Kidney glomerular epithelial cell (primary cell): ENCODE results near the gene HSFX4.
"Not testable (repeated sequence)": the region's sequence is repeated elsewhere in the genome, so short reads cannot be mapped to it uniquely, and the experiment has no call there.

Experiments
- DNase-seq: peaks from one replicate; lab custom pipeline; 2025; lab: John Stamatoyannopoulos, UW

Gene HSFX4

GRCh38 chrX:149937871-149938426 lies 8.6 kb downstream of the HSFX4 start:
- DNase-seq = no peak

GRCh38 chrX:149938427-149938880 lies 9.1 kb downstream of the HSFX4 start, which contains the start of gene EOLA2:
Gene EOLA2, minus strand, starts transcription at chrX:149938491. Its CDS starts 4,617 bp downstream, at chrX:149933874.
- peak; percentile 90 for DNase-seq

- peak; percentile 68 for DNase-seq
Observed at GRCh38 chrX:149938881-149939654, 9.7 kb downstream of the HSFX4 start.

DNA sequence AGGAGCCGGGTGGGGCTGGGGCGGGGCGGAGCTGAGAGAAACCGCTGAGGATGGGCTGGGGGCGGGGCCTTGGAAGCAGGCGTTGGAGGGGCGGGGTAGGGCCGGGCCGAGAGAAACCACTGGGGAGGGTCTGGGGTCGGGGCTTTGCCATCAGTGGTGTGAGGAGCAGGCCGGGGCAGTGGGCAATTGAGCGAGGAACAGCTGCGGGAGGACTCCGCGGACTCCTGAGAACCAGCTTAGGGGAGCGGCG lies 10.2 kb downstream of the HSFX4 start:
- DNase-seq = no peak

DNA sequence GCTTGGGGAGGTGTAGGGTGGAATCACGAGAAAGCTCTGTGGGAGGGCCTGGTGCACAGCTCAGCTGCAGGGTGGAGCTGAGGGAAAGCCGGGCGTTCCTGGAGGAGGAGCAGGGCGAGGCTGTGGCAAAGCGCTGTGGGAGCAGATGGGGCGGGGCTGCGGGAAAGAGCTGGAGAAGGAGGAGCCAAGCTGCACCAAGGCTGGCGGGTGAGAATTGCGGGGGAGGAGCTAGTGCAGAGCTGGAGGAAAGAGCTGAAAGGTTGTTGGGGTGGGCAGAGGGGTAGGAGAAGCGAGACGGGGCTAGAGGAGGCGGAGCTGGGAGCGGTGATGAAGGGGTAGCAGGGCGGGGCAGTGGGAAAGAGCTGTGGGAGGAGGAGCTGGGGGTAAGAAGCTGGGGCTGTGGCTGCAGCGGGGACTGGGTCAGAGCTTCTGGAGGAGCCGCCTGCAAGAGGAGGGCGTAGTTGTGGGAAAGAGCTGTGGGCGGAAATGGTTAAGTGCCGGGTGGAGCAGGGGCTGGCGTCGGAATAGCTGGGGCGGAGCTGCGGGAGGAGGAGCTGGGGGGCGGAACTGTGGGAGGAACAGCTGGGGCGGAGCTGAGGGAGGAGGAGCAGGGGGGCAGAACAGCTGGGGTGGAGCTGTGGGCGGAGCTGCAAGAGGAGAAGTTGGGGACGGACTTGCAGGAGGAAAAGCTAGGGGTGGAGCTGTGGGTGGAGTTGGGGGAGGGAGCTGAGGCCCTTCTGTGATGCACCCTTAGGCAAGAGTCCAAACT lies 10.7 kb downstream of the HSFX4 start:
- DNase-seq = peak; percentile 91

DNA sequence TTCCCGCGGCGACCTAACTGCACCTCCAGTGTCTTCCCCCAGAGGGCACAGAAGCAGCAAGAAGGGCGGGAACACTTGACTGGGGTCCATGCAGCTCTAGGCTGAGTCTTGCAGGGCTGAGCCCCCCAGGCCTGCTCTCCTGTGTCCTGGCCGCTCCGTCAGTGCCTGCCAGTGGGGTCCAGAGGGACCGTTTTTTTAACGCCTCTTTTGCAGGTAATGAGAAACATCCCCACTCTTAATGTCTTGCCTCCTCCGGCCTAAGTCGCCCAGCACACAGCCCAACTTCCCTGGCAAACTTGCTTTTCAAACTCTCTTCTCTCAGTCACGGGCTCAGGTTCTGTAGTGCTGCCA lies 11.3 kb downstream of the HSFX4 start:
- DNase-seq = not testable (repeated sequence)

DNA sequence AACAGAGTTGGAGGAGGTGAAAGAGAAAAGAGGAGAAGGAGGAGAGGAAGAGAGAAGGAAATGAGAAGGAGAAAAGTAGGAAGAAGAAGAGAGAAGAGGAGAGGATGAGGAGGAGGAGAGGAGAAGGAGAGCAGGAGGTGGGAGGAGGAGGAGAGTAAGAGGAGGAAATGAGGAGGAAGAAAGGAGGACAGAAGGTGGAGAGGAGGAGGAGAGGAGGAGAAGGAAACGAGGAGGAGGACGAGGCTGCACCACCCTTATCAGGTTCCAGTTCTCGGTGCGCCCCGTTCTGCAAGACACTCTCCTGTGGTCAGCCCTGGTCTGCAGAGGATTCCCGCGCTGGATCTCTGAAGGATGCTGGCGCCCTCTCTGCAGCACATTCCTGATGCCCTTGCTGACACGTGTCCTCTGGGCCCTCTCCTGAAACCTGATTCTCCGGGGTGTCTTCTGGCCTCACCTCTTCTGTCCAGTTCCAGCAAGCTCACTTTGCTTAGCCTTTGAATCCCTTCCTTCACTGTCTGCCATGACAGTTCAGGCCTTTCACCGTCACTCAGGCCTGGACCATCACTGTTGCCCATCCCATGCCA lies 15.8 kb downstream of the HSFX4 start:
- DNase-seq = not testable (repeated sequence)

DNA sequence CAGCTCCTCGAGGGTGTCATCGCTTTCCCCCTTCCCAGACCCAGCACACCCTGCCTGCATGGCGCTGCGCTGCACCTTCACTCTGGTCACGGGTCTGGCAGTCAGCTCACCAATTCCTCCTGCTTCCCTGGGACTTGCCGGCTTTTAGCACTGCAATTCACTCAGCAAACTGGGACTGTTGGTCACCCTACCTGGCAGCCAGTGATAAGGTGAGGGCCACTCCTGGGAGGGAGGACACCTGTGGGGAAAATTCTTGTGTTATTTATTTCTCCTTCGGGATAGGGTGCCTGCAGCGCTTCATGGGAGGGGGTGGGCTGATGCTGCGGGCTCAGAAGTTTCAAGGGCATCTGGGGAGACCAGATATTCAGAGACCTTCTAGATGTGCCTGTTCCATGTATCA lies 16.4 kb downstream of the HSFX4 start:
- not testable (repeated sequence) for DNase-seq

DNA sequence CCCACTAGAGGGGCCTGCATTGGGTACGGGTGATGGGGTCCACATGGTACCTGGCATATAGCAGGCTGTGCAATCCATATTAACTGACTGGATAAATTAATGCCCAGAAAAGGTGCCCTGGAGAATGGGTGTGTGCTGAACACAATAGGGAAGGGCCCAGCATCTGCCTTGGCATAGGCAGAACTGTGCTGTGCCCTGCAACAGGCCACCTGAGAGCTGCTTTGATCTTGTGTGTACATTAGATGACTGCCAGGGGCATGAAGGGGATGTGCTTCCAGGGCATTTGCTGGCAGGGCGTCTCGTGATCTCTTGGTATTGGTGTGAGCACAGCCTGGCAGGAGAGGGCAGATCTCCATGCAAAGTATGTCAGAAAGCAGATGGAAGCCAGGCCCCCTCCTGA lies 17.6 kb downstream of the HSFX4 start:
- DNase-seq = not testable (repeated sequence)

DNA sequence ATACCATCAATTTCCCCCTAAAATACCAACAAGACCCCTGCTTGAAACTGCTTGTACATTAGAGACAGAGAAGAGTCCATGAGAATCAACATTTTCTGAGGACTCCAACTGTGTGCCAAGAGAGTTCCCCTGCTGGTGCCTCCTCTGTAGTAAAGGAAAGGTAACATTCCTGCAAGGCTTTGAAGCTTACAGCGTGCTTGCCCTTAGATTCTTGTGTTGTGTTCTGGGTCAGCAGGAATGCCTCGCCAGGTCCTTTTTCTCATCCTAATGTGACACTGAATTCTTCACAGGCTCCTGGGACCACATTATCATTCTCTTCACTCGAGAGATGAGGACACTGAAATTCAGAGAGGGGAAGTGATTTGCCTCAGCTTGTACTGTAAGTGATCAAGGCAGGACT lies 18.6 kb downstream of the HSFX4 start:
- no peak for DNase-seq

- no peak for DNase-seq
Observed at GRCh38 chrX:149949743-149950436, 20.5 kb downstream of the HSFX4 start.

DNA sequence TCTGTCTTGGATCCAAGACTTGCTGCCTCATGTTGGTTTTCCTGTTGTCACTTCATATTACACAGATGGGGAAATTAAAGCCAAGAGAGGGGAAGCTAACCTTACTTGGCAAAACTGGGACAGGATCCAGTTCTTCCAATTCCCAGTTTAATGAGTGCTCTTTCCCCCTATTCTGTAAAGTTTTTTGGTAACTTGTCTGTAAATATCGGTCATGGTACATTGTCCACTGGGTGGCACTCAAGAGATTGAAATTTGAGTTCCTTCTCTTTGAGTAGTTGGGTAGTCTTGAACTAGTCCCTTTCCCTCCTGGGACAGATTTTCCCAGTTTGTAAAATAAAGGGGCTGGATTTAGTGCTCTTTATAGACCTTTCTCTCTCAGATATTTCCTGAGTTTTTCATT lies 21.3 kb downstream of the HSFX4 start:
- DNase-seq = no peak

DNA sequence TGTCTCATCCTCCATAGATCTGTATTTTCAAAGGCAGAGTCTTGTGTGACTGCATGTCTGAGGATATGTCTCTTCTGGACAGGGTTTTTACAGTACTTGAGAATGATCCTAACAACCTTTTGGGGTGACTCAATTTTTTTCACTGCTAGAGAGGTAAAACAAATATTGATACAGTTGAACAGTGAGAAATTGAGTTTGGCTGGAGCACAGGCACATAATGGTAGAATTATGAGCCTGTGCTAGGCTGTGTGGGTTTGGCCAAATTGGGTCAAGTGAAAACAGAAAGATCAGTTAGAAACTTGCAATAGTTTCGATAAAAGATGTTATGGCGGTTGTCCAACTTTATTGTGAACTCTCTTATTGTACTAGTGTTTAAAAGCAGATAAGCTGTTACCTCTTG lies 32.2 kb downstream of the HSFX4 start:
- DNase-seq = no peak

DNA sequence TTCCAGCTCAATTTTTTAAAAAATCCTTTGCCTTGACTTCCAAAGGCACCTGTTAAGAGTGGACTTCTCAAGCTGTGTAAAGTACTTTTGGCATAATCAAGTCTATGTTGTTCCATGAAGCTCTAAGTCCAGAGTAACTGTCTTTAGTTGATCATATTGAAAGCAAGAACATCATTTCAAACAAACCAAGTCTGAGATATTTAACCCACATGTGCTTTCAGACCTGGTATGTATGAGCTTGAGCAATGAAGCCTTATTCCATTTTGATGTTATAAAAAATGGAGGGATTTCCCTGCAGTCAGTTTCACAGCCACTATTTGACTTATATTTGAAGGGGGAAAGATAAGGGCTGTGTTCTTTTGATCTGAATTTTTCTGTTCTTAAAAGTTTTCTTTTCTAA lies 32.6 kb downstream of the HSFX4 start:
- no peak for DNase-seq

- DNase-seq = peak; percentile 20
Observed at GRCh38 chrX:149962859-149963757, 33.7 kb downstream of the HSFX4 start.

DNA sequence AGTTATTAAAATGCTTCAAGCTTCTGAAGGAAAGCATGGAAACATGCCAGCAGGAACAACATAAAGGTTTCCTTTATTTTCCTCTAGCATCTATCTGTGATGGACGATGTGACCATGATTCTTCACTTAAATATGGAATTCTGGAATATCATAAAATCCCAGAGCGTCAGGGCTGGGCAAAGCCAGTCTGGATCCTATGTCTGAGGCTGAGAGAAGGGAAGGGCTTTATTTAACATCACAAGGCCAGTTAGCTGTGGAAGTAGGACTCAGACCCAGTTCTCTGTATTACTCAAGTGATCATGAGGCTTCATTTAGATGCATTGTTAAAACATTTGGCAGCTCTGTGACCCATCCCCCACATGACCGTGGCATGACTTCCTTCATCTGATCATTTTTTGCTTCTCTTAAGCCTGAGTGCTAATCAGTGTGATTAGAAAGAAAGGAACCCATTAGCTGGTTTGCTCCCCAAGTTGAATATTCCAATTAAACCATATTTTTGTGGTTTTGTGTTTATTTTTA lies 49.8 kb downstream of the HSFX4 start:
- no peak for DNase-seq
